ENCODE results near the gene ENTPD1.
"Not testable (repeated sequence)": the region's sequence is repeated elsewhere in the genome, so short reads cannot be mapped to it uniquely, and the experiment has no call there.

Gene ENTPD1, protein sequence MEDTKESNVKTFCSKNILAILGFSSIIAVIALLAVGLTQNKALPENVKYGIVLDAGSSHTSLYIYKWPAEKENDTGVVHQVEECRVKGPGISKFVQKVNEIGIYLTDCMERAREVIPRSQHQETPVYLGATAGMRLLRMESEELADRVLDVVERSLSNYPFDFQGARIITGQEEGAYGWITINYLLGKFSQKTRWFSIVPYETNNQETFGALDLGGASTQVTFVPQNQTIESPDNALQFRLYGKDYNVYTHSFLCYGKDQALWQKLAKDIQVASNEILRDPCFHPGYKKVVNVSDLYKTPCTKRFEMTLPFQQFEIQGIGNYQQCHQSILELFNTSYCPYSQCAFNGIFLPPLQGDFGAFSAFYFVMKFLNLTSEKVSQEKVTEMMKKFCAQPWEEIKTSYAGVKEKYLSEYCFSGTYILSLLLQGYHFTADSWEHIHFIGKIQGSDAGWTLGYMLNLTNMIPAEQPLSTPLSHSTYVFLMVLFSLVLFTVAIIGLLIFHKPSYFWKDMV

DNA sequence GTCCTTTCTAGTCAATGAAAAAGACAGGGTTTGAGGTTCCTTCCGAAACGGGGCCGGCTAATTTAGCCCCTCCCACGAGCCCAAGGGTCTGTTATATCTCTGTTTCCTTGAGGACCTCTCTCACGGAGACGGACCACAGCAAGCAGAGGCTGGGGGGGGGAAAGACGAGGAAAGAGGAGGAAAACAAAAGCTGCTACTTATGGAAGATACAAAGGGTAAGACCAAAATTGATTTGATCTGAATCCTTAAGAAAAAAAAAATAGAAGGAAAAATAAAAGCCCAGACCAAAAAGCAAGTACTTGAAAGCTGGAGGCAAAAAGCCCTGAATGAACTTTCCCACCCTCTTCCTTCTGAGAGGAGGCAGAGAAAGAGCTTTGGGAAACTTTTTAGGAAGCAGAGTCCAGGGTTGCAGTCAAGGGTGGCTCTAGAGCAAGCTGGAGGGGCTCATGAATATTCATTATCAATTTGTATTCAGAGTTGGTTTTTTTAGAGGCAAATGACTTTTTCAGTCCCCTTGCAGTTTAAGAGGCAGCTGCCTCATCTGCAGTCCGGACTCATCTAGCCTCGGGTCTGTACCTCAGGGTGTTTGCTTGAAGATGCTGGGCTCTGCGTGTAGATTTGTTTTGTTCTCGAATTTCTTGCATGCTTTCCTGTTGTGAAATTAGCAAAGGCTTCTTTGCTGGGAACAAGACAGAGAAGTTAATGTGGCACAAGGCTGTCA, at the start of gene ENTPD1:
TSS of gene ENTPD1 (plus strand) at position 123 of the 721 bp plus-strand sequence. CDS start at position 200, 77 bp downstream.
- Mint-ChIP-seq H3K9me3 (no peaks in the 10 kb centered on the region), H3K27me3 (peaks cover 17% of the 10 kb centered on the region), H3K27ac (no peak within 1 kb of the TSS), H3K36me3 (no peaks in the 10 kb centered on the region), H3K4me1 (no peaks in the 10 kb centered on the region), H3K4me3 (no peak within 1 kb of the TSS)

DNA sequence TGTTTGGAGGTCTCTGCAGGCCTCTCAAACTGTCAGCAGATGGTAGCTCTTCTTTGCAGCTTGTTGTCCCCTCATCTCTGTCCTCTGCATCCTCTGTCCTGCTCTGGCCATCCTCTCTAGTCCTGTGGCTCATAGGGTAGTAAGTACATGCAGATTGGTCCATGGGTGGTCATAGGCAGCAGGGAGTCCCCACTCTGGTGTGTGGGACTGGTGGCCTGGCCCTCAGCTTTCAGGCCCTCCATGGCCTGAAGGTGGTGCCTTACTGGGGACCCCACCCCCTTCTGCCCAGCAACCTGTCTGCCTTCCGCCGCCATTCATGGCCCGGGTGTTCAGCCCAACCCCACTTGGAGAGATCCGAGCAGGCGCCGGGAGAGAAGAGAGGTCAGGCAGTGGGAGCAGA, 49.4 kb upstream of the ENTPD1 start:
- H3K4me1 Mint-ChIP-seq = no peaks in the 10 kb centered on the region
- no peaks in the 10 kb centered on the region for H3K27me3 Mint-ChIP-seq
- H3K4me3 Mint-ChIP-seq = no peak overlapping the region
- no peaks in the 10 kb centered on the region for H3K36me3 Mint-ChIP-seq
- H3K9me3 Mint-ChIP-seq = no peaks in the 10 kb centered on the region
- no peak overlapping the region for H3K27ac Mint-ChIP-seq

DNA sequence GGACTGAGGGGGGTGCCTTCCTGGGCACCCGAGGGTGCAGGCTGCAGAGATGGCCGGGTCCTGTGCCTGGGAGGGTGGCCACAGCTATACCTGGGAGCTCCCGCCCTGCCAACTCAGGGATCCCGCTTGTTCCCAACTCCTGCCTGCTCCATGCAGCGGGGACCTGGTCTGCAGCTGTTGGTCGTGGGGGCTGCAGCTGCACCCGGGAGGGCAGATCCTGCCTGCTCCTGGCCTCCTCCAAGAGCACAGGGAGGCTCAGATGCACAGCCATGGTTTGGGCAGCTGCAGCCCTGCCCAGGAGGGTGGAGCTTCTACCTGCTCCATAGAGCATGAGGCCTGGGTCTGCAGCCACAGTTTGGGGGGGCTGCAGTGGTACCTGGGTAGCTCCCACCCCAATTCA, 49.0 kb upstream of the ENTPD1 start:
- Mint-ChIP-seq H3K36me3 (no peaks in the 10 kb centered on the region), H3K27ac (no peak overlapping the region), H3K9me3 (no peaks in the 10 kb centered on the region), H3K27me3 (no peaks in the 10 kb centered on the region), H3K4me1 (no peaks in the 10 kb centered on the region), H3K4me3 (no peak overlapping the region)

DNA sequence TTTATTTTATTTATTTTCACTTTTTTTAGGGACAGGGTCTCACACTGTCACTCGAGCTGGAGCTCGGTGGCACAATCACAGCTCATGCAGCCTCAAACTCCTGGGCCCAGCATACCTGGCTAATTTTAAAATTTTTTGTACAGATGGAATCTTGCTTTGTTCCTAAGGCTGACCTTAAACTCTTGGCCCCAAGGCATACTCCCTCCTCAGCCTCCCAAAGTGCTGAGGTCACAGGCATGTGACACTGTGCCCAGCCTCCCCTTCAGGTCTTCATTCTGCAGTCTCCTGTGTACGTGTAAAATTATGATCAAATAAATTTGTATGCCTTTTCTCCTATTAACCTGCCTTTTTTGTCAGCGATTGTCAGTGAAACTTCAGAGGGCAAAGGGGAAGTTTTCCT, 44.5 kb upstream of the ENTPD1 start:
- Mint-ChIP-seq H3K27me3 (no peaks in the 10 kb centered on the region), H3K9me3 (no peaks in the 10 kb centered on the region), H3K4me1 (no peaks in the 10 kb centered on the region), H3K27ac (no peak overlapping the region), H3K36me3 (no peaks in the 10 kb centered on the region), H3K4me3 (no peak overlapping the region)

DNA sequence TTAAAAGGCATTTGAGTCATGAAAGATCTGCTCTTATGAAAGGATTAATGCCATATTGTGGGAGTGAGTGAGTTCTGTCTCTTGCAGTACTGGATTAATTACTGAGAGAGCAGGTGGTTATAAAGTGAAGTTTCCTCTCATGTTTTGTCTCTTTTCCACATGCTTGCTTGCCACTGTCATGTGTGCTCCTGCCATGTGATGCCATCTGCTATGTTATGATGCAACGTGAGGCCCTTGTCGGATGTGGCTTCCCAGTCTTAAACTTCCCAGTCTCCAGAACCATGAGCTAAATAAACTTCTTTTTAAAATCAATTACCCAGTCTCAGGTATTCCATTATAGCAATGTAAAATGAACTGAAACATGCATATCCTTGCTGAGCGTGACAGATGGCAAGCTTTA, 39.5 kb upstream of the ENTPD1 start:
- Mint-ChIP-seq H3K4me3 (no peak overlapping the region), H3K4me1 (no peaks in the 10 kb centered on the region), H3K27me3 (no peaks in the 10 kb centered on the region), H3K9me3 (no peaks in the 10 kb centered on the region), H3K36me3 (no peaks in the 10 kb centered on the region), H3K27ac (no peak overlapping the region)

DNA sequence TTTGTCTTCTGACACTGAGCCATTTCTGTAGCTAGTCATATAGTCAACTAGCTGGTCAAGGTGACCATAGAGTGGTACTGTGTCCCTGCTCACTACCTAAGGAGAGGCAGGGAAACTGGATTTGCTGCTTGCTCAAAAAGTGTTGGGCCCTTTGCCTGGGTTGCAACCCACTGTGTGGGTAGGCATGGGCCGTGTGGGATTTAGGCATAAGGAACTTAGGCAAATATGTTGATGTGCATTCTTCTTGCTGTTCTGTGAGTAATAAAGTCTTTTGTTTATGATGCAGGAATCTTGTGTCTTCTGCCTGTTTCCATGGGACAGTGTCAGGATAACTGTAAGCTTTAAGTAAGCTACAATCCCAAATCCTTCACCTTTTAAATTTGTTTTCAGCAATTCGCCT, 39.1 kb upstream of the ENTPD1 start:
- no peaks in the 10 kb centered on the region for H3K4me1 Mint-ChIP-seq
- no peak overlapping the region for H3K4me3 Mint-ChIP-seq
- no peaks in the 10 kb centered on the region for H3K27me3 Mint-ChIP-seq
- no peak overlapping the region for H3K27ac Mint-ChIP-seq
- H3K36me3 Mint-ChIP-seq = no peaks in the 10 kb centered on the region
- H3K9me3 Mint-ChIP-seq = no peaks in the 10 kb centered on the region

DNA sequence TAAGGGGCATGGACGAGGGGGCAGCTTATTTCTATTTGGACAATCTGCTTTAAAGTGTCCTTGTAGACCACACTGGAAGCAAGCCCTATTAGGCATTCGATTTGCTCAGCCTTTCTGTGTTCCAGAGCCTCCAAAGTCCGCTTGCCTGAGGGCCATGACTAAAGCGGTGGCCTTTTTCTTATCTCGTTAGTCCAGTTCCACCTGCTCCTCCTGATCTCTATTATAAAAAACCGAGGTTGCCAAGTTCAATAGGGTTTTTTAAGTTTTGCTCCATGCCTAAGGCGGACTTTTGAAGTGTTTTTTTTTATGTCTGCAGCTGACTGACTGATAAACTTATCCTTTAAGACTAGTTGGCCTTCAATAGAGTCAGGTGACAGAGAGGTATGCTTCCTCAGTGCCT, 35.2 kb upstream of the ENTPD1 start:
- H3K27ac Mint-ChIP-seq, H3K27me3 Mint-ChIP-seq, H3K9me3 Mint-ChIP-seq, H3K4me1 Mint-ChIP-seq, H3K4me3 Mint-ChIP-seq, H3K36me3 Mint-ChIP-seq: not testable (repeated sequence)

DNA sequence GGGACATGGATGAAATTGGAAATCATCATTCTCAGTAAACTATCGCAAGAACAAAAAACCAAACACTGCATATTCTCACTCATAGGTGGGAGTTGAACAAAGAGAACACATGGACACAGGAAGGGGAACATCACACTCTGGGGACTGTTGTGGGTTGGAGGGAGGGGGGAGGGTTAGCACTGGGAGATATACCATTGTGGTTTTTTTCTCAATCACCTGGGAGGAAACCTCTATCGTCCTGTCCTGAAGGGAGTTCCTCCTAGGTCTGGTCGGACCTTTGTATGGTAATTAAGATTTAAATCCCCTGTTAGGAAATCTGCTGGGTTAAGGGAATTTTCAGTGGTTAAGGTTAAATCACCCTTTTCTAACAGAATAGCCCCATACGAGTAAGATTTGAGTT, 33.5 kb upstream of the ENTPD1 start:
- not testable (repeated sequence) for H3K27me3 Mint-ChIP-seq, H3K9me3 Mint-ChIP-seq, H3K4me1 Mint-ChIP-seq, H3K27ac Mint-ChIP-seq, H3K4me3 Mint-ChIP-seq, H3K36me3 Mint-ChIP-seq

DNA sequence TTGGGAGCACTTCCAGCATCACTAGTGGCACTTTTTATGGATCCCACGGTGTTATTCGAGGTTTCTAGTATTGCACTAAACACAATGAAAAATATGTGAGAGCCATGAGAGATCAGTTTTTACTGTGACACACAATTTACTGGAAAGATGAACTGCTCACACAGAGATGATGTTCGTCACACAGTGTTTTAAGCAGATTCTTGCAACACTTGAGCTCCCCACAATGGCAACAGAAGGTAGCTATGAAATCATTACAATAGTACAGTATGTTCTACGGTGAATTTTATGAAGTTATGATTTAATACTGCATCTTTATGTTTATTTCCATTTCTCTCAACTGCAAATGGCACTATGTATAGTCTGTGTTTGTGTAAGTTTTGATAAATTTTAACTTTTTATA, 27.4 kb upstream of the ENTPD1 start:
- Mint-ChIP-seq H3K9me3 (peaks cover 10% of the 10 kb centered on the region), H3K36me3 (peaks cover 9% of the 10 kb centered on the region), H3K27me3 (peaks cover 13% of the 10 kb centered on the region), H3K27ac (no peak overlapping the region), H3K4me1 (no peaks in the 10 kb centered on the region), H3K4me3 (no peak overlapping the region)

DNA sequence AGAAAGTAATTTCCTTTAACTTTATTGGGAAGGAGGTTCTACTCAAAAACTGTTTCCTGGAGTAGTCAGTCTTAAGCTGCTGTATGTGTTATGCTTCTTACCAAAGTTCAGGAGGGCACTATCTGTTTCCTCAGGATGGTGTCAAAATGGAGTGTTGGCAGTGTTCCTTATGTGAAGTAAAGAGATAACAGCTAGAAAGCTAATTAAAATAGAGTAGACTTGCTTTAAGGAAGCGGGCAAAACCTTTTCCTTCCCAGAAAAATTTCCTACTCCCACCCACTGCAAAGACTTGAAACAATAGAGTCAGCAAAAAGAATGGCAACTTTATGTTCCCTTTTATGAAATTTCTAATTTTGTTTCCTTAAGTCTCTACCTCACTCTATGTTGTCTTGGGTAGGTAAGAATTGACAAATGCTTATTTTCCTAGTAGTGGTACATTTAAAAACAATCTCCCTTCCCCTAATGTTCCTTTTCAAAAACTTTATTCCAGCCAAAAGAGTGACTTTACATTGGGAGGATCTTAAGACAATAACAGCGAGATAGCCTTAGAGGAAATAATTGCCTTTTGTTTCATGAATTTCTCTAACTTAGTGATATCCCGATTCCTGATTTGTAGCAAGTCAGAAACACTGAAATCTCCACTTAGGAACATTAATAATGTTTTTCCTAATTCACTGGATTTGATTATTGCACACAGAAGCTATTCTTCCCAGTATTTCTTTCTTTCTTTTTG, 26.5 kb upstream of the ENTPD1 start:
- H3K36me3 Mint-ChIP-seq = peaks cover 9% of the 10 kb centered on the region
- H3K9me3 Mint-ChIP-seq = peaks cover 18% of the 10 kb centered on the region
- H3K27ac Mint-ChIP-seq = no peak overlapping the region
- no peaks in the 10 kb centered on the region for H3K4me1 Mint-ChIP-seq
- no peak overlapping the region for H3K4me3 Mint-ChIP-seq
- H3K27me3 Mint-ChIP-seq = peaks cover 15% of the 10 kb centered on the region

DNA sequence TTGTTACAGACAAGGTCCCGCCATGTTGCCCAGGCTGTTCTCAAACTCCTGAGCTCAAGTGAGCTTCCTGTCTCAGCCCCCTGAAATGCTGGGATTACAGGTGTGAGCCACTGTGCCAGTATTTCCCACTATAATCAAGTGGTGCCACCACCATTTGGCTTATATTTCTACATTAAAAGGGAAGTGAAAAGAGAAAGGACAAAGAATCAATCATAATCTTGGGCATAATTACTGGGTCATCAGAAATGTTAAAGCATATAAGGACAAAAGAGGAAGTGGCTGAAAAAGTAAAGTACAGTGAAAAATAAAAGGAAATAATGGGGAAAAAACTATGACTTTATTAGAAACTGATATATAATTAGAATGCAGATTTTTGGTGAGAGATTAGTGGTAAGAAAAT, 25.7 kb upstream of the ENTPD1 start:
- H3K27me3 Mint-ChIP-seq = peaks cover 15% of the 10 kb centered on the region
- H3K36me3 Mint-ChIP-seq = peaks cover 6% of the 10 kb centered on the region

DNA sequence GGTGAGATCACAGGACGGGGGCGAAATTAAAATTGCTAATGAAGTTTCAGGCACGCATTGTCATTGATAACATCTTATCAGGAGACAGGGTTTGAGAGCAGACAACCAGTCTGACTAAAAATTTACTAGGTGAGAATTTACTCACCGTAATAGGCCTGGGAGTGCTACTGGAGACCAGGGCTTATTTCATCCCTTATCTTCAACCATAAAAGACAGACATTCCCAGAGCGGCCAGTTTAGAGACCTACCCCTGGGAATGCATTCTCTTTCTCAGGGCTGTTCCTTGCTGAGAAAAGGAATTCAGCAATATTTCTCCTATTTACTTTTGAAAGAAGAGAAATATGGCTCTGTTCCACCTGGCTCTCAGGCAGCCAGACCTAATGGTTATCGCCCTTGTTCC, 23.1 kb upstream of the ENTPD1 start:
- not testable (repeated sequence) for H3K4me1 Mint-ChIP-seq, H3K36me3 Mint-ChIP-seq
- H3K27me3 Mint-ChIP-seq = peaks cover 19% of the 10 kb centered on the region

More for the DNA sequence above, 25.7 kb upstream of the ENTPD1 start:
- no peak overlapping the region for H3K4me3 Mint-ChIP-seq
- peaks cover 13% of the 10 kb centered on the region for H3K9me3 Mint-ChIP-seq
- no peaks in the 10 kb centered on the region for H3K4me1 Mint-ChIP-seq
- no peak overlapping the region for H3K27ac Mint-ChIP-seq

DNA sequence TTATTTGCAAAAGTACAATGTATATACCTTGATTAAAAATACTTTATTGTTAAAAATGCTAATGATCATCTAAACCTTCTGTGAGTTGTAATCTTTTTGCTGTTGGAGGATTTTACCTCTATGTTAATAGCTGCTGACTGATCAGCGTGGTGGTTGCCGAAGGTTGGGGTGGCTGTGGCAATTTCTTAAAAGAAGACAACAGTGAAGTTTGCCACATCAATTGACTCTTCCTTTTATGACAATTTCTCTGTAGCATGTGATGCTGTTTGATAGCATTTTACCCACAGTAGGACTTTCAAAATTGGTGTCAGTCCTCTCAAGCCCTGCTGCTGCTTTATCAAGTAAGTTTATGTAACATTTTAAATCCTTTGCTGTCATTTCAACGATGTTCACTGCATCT, 16.9 kb upstream of the ENTPD1 start:
- H3K4me3 Mint-ChIP-seq = no peak overlapping the region
- H3K27ac Mint-ChIP-seq = no peak overlapping the region
- no peaks in the 10 kb centered on the region for H3K4me1 Mint-ChIP-seq
- peaks cover 5% of the 10 kb centered on the region for H3K9me3 Mint-ChIP-seq
- peaks cover 17% of the 10 kb centered on the region for H3K27me3 Mint-ChIP-seq
- H3K36me3 Mint-ChIP-seq = no peaks in the 10 kb centered on the region

More for the DNA sequence above, 23.1 kb upstream of the ENTPD1 start:
- not testable (repeated sequence) for H3K27ac Mint-ChIP-seq, H3K4me3 Mint-ChIP-seq
- H3K9me3 Mint-ChIP-seq = peaks cover 13% of the 10 kb centered on the region

DNA sequence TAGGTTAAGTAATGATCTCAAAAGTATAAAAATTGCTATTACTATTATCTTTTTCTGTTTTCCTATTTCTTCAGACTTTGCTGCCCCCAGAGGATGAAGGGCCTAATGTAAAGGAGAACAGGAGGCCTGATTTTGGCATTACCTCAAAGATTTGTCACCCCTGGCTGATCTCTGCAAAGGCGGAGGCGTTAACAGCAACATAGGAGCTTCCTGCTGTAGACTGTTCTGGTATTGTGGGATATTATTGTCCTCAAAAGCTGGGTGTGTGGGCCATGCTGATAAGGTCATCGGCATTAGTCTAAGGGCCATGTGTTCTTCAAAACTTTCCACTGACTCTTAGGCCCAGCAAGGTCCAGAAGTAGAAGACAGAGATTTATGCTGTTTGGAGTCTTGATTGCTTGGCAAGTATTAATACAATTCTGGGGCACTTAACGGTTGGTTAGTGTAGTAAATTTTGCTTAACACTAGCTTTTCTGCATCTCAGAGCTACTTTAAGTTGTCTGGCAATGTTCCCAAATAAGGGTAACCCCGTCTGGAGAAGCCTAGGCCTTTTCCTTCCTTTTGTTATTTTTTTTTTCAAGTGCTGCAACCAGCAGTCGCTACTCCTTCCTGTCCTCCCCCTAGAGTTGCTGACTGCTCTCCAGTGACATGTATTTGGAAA, 14.0 kb upstream of the ENTPD1 start:
- Mint-ChIP-seq H3K27ac (no peak overlapping the region), H3K9me3 (no peaks in the 10 kb centered on the region), H3K36me3 (no peaks in the 10 kb centered on the region), H3K4me1 (no peaks in the 10 kb centered on the region), H3K27me3 (peaks cover 11% of the 10 kb centered on the region), H3K4me3 (no peak overlapping the region)

DNA sequence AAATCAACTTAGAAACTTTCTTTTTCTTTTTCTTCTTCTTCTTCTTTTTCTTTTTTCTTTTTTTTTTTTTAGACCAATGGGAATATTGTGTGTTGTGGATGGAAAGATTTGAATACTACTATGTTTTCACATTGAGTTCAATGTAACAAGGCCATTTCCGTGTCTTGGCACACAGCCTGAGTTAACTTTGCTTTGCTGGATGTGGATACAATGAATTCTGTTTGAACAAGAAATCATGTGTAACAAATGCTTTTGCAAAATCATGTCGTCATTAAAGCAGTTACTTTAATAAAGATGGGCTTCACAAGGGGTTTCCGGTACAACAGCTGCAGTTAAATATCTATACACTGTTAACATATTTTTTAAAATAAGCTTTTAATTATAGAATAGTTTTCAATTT, 13.5 kb upstream of the ENTPD1 start:
- H3K36me3 Mint-ChIP-seq = no peaks in the 10 kb centered on the region
- no peaks in the 10 kb centered on the region for H3K9me3 Mint-ChIP-seq
- no peak overlapping the region for H3K4me3 Mint-ChIP-seq
- H3K27me3 Mint-ChIP-seq = peaks cover 12% of the 10 kb centered on the region
- H3K27ac Mint-ChIP-seq = no peak overlapping the region
- no peaks in the 10 kb centered on the region for H3K4me1 Mint-ChIP-seq
